CD8-positive, alpha-beta memory T cell (primary cell): Measurements from ENCODE around the gene SIGLEC1. TPM values are rescaled to one million over a fixed set of nuclear protein-coding genes. Genes with fewer than 3 reads are reported as not detected.

ENCODE experiments used
- CTCF ChIA-PET: fragments of 350-600 bp; sonication (Branson Sonifier 250); formaldehyde crosslinking; loops from one replicate; lab custom pipeline; 2021; ENCODE audit warnings: antibody characterized with exemption; lab: Charles Lee
- POLR2A ChIA-PET: fragments of 350-600 bp; sonication (Branson Sonifier 250); formaldehyde crosslinking; loops from one replicate; lab custom pipeline; 2021; ENCODE audit warnings: antibody characterized with exemption; lab: Charles Lee
- DNase-seq, 5 donors: peaks; one replicate each; pipeline versions ENCODE4 v3.0.0 to v3.0.0-alpha.2; 2020 to 2022; ENCODE audit warnings: mixed read lengths in 1 of 5
- H3K27ac ChIP-seq: one replicate; pipeline ENCODE4 v1.7.0; 2013; ENCODE audit warnings: low read depth, mild to moderate bottlenecking, low read length, moderate library complexity
- H3K27me3 ChIP-seq: 2 replicates; pipeline ENCODE4 v1.7.0; 2013; ENCODE audit warnings: low read length, mild to moderate bottlenecking; ENCODE audit not compliant: insufficient read depth, poor library complexity, severe bottlenecking
- H3K36me3 ChIP-seq: 2 replicates; pipeline ENCODE4 v1.7.0; 2013; ENCODE audit warnings: mild to moderate bottlenecking, low read length, moderate library complexity; ENCODE audit not compliant: insufficient read depth
- H3K4me1 ChIP-seq: 2 replicates; pipeline ENCODE4 v1.7.0; 2013; ENCODE audit warnings: mild to moderate bottlenecking, low read length, moderate library complexity; ENCODE audit not compliant: insufficient read depth
- H3K4me3 ChIP-seq: 2 replicates; pipeline ENCODE4 v1.7.0; 2013; ENCODE audit warnings: mild to moderate bottlenecking, low read length
- H3K9me3 ChIP-seq: 2 replicates; pipeline ENCODE4 v1.7.0; 2013; ENCODE audit warnings: mild to moderate bottlenecking, low read length
- H3K27ac Mint-ChIP-seq, 8 donors: one replicate each; pipeline ENCODE4 v1.8.0; 2020 to 2021; ENCODE audit warnings: mixed read lengths in 8 of 8, mild to moderate bottlenecking in 6 of 8, inconsistent platforms in 3 of 8, moderate library complexity in 3 of 8
- H3K27me3 Mint-ChIP-seq, 2 donors: one replicate each; pipeline ENCODE4 v1.8.0; 2020 to 2021; ENCODE audit warnings: mixed read lengths in 2 of 2, mild to moderate bottlenecking in 1 of 2, moderate library complexity in 1 of 2
- H3K36me3 Mint-ChIP-seq, 3 donors: one replicate each; pipeline ENCODE4 v1.8.0; 2020 to 2021; ENCODE audit warnings: mixed read lengths in 3 of 3, inconsistent platforms in 1 of 3, mild to moderate bottlenecking in 1 of 3
- H3K4me1 Mint-ChIP-seq, 3 donors: one replicate each; pipeline ENCODE4 v1.8.0; 2020 to 2021; ENCODE audit warnings: mixed read lengths in 3 of 3, inconsistent platforms in 1 of 3, mild to moderate bottlenecking in 1 of 3
- H3K4me3 Mint-ChIP-seq, 7 donors: one replicate each; pipeline ENCODE4 v1.8.0; 2020 to 2021; ENCODE audit warnings: mixed read lengths in 7 of 7, mild to moderate bottlenecking in 6 of 7, moderate library complexity in 4 of 7, inconsistent platforms in 2 of 7
- H3K9me3 Mint-ChIP-seq, 5 donors: one replicate each; pipeline ENCODE4 v1.8.0; 2020 to 2022; ENCODE audit warnings: mixed read lengths in 5 of 5, mild to moderate bottlenecking in 3 of 5, moderate library complexity in 2 of 5, inconsistent platforms in 1 of 5
- polyA plus RNA-seq: library from polyadenylated mRNA; unstranded; fragments of 300-500 nt; fragmentation: Illumina TruSeq; gene quantifications from one replicate; pipeline ENCODE4 v1.2.3, GENCODE V29; 2021
- total RNA-seq, 2 experiments: library from RNA; stranded (reverse); gene quantifications; one replicate each; pipeline ENCODE4 v1.2.3, GENCODE V29; 2021

The SIGLEC1 gene
- total RNA-seq (under 1 TPM; 0.18 to 0.24 TPM), polyA plus RNA-seq (not detected)

- H3K4me3 ChIP-seq, result no peak within 1 kb of the TSS
- CTCF ChIA-PET, result interaction anchor here (1.3 kb wide), 1 partner anchor 14 kb away, joined by 3 read pairs; no protein-coding TSS in a partner anchor
- Mint-ChIP-seq H3K4me1 (peaks cover 3 to 9% (median 8%) of the 10 kb centered on the region in 3 donors), H3K4me3 (no peak within 1 kb of the TSS), H3K36me3 (no peaks in the 10 kb centered on the region), H3K27ac (peak within 1 kb of the TSS in 1 of 8 donors; percentile 92), H3K27me3 (peaks cover 7 to 22% of the 10 kb centered on the region in 2 donors), H3K9me3 (no peaks in the 10 kb centered on the region)
- POLR2A ChIA-PET, result no interaction called here
- H3K4me1 ChIP-seq, result no peaks in the 10 kb centered on the region
- no peaks in the 10 kb centered on the region for H3K27me3 ChIP-seq
- no peak within 1 kb of the TSS for H3K27ac ChIP-seq
- H3K9me3 ChIP-seq, result no peaks in the 10 kb centered on the region
- DNase-seq, result no peak
- H3K36me3 ChIP-seq, result no peaks in the 10 kb centered on the region
Measured at GRCh38 chr20:3712279-3712873, at the start of gene SIGLEC1. Gene SIGLEC1, minus strand, starts transcription at chr20:3712600. Its CDS starts 5,472 bp downstream, at chr20:3707128.

GRCh38 chr20:3760655-3761348 is 48.4 kb upstream of the SIGLEC1 start:
- CTCF ChIA-PET, result no interaction called here
- H3K27me3 Mint-ChIP-seq, result no peaks in the 10 kb centered on the region
- Histone ChIP-seq H3K4me1 (no peaks in the 10 kb centered on the region), H3K27ac (no peak overlapping the region), H3K4me3 (no peak overlapping the region), H3K9me3 (no peaks in the 10 kb centered on the region), H3K36me3 (no peaks in the 10 kb centered on the region), H3K27me3 (no peaks in the 10 kb centered on the region)
- no peak overlapping the region for H3K4me3 Mint-ChIP-seq
- peaks cover 0 to 2% (median 0%) of the 10 kb centered on the region in 3 donors for H3K4me1 Mint-ChIP-seq
- H3K27ac Mint-ChIP-seq, result no peak overlapping the region
- POLR2A ChIA-PET, result no interaction called here
- H3K36me3 Mint-ChIP-seq, result peaks cover 0 to 23% (median 11%) of the 10 kb centered on the region in 3 donors
- H3K9me3 Mint-ChIP-seq, result no peaks in the 10 kb centered on the region
- peak in 1 of 5 donors; percentile 14 for DNase-seq

- ChIA-PET CTCF (interaction anchor here (0.8 kb wide), 1 partner anchor 49 kb away, joined by 3 read pairs; no protein-coding TSS in a partner anchor), POLR2A (no interaction called here)
- no peak for DNase-seq
- H3K36me3 ChIP-seq, result no peaks in the 10 kb centered on the region
- peak overlapping the region in 1 of 8 donors; percentile 57 for H3K27ac Mint-ChIP-seq
- no peaks in the 10 kb centered on the region for H3K4me1 Mint-ChIP-seq
- no peaks in the 10 kb centered on the region for H3K4me1 ChIP-seq
- no peak overlapping the region for H3K4me3 ChIP-seq
- H3K9me3 Mint-ChIP-seq, result no peaks in the 10 kb centered on the region
- H3K27me3 ChIP-seq, result no peaks in the 10 kb centered on the region
- H3K9me3 ChIP-seq, result no peaks in the 10 kb centered on the region
- H3K27ac ChIP-seq, result no peak overlapping the region
- H3K27me3 Mint-ChIP-seq, result no peaks in the 10 kb centered on the region
- H3K4me3 Mint-ChIP-seq, result no peak overlapping the region
- peaks cover 0 to 26% (median 11%) of the 10 kb centered on the region in 3 donors for H3K36me3 Mint-ChIP-seq
Measured at GRCh38 chr20:3759884-3760283, 47.5 kb upstream of the SIGLEC1 start.

GRCh38 chr20:3759316-3759823 is 47.0 kb upstream of the SIGLEC1 start:
- Mint-ChIP-seq H3K36me3 (peaks cover 0 to 28% (median 11%) of the 10 kb centered on the region in 3 donors), H3K4me3 (no peak overlapping the region), H3K4me1 (no peaks in the 10 kb centered on the region), H3K27me3 (no peaks in the 10 kb centered on the region), H3K27ac (peak overlapping the region in 2 of 8 donors; percentile 21 to 57), H3K9me3 (no peaks in the 10 kb centered on the region)
- no peaks in the 10 kb centered on the region for H3K9me3 ChIP-seq
- H3K36me3 ChIP-seq, result no peaks in the 10 kb centered on the region
- POLR2A ChIA-PET, result no interaction called here
- H3K27ac ChIP-seq, result no peak overlapping the region
- no peaks in the 10 kb centered on the region for H3K27me3 ChIP-seq
- no peak for DNase-seq
- CTCF ChIA-PET, result interaction anchor here (0.8 to 1.3 kb wide), 2 partner anchors 48 to 83 kb away, joined by 3 read pairs; no protein-coding TSS in a partner anchor
- H3K4me1 ChIP-seq, result no peaks in the 10 kb centered on the region
- H3K4me3 ChIP-seq, result no peak overlapping the region

GRCh38 chr20:3758566-3758965 is 46.2 kb upstream of the SIGLEC1 start:
- no peaks in the 10 kb centered on the region for H3K27me3 ChIP-seq
- no peak for DNase-seq
- H3K4me1 Mint-ChIP-seq, result no peaks in the 10 kb centered on the region
- no peak overlapping the region for H3K4me3 Mint-ChIP-seq
- no peaks in the 10 kb centered on the region for H3K27me3 Mint-ChIP-seq
- no peak overlapping the region for H3K27ac ChIP-seq
- no peak overlapping the region for H3K4me3 ChIP-seq
- no peaks in the 10 kb centered on the region for H3K4me1 ChIP-seq
- no peaks in the 10 kb centered on the region for H3K36me3 ChIP-seq
- H3K36me3 Mint-ChIP-seq, result peaks cover 0 to 28% (median 11%) of the 10 kb centered on the region in 3 donors
- H3K9me3 Mint-ChIP-seq, result no peaks in the 10 kb centered on the region
- H3K27ac Mint-ChIP-seq, result peak overlapping the region in 1 of 8 donors; percentile 67
- ChIA-PET POLR2A (no interaction called here), CTCF (interaction anchor here (1.3 to 3.7 kb wide), 2 partner anchors 9 to 82 kb away, joined by 3 to 16 read pairs; partner anchors contain the start of gene ADISSP)
- no peaks in the 10 kb centered on the region for H3K9me3 ChIP-seq

GRCh38 chr20:3757268-3757667 is 44.9 kb upstream of the SIGLEC1 start:
- DNase-seq, result no peak
- Histone ChIP-seq H3K27me3 (no peaks in the 10 kb centered on the region), H3K4me3 (no peak overlapping the region), H3K9me3 (no peaks in the 10 kb centered on the region), H3K36me3 (no peaks in the 10 kb centered on the region), H3K4me1 (no peaks in the 10 kb centered on the region), H3K27ac (no peak overlapping the region)
- H3K4me1 Mint-ChIP-seq, result peaks cover 6 to 10% (median 8%) of the 10 kb centered on the region in 3 donors
- H3K27ac Mint-ChIP-seq, result no peak overlapping the region
- H3K9me3 Mint-ChIP-seq, result no peaks in the 10 kb centered on the region
- ChIA-PET POLR2A (no interaction called here), CTCF (interaction anchor here (0.8 to 3.7 kb wide), 5 partner anchors 8 to 98 kb away, joined by 3 to 16 read pairs (median 3); partner anchors contain the start of genes ADISSP and AP5S1)
- H3K27me3 Mint-ChIP-seq, result no peaks in the 10 kb centered on the region
- no peak overlapping the region for H3K4me3 Mint-ChIP-seq
- H3K36me3 Mint-ChIP-seq, result peaks cover 0 to 30% (median 11%) of the 10 kb centered on the region in 3 donors

- Histone ChIP-seq H3K36me3 (no peaks in the 10 kb centered on the region), H3K9me3 (no peaks in the 10 kb centered on the region), H3K27me3 (no peaks in the 10 kb centered on the region), H3K27ac (no peak overlapping the region), H3K4me3 (no peak overlapping the region), H3K4me1 (no peaks in the 10 kb centered on the region)
- Mint-ChIP-seq H3K27me3 (no peaks in the 10 kb centered on the region), H3K4me3 (no peak overlapping the region), H3K36me3 (peaks cover 0 to 27% (median 6%) of the 10 kb centered on the region in 3 donors), H3K27ac (peak overlapping the region in 1 of 8 donors; percentile 68), H3K4me1 (peaks cover 6 to 15% (median 11%) of the 10 kb centered on the region in 3 donors), H3K9me3 (no peaks in the 10 kb centered on the region)
- ChIA-PET POLR2A (no interaction called here), CTCF (interaction anchor here (1.1 to 3.7 kb wide), 3 partner anchors 12 to 95 kb away, joined by 3 to 16 read pairs (median 6); partner anchors contain the start of gene ADISSP)
- DNase-seq, result no peak
Measured at GRCh38 chr20:3755814-3756480, 43.5 kb upstream of the SIGLEC1 start.
